ENCODE data around the gene ST8SIA1.

Gene ST8SIA1

GRCh38 chr12:22333186-22333712 is 1.3 kb downstream of the ST8SIA1 start:
- no peak overlapping the region for H3K27ac ChIP-seq
- DNase-seq (ENCODE audit: low read depth, low spot score): no peak

GRCh38 chr12:22332202-22332601 is 2.3 kb downstream of the ST8SIA1 start:
- DNase-seq (ENCODE audit: low read depth, low spot score): no peak
- H3K27ac ChIP-seq: no peak overlapping the region

GRCh38 chr12:22329621-22330020 is 4.9 kb downstream of the ST8SIA1 start:
- no peak for DNase-seq (ENCODE audit: low read depth, low spot score)
- H3K27ac ChIP-seq: no peak overlapping the region

GRCh38 chr12:22325218-22325617 is 9.3 kb downstream of the ST8SIA1 start:
- no peak overlapping the region for H3K27ac ChIP-seq
- no peak for DNase-seq (ENCODE audit: low read depth, low spot score)

DNA sequence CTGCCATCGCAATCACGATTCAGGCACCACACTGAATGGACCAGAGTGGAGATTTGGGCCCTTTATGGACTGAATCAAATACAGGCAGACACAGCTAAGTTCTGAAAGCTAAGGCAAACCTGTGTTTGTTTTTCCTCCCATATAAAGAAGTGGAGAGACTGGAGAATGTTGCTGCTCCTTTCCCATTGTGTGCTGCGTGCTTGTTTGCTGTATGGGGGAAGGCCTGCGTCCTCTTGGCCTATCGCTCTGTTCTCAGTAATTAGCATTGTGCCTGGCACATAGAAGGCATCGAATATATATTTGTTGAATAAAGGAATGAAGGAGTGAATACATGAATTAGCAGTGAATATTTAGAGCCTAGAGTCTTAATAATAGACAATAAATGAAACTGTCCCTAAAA is 12.4 kb downstream of the ST8SIA1 start:
- DNase-seq (ENCODE audit: low read depth, low spot score): no peak
- no peak overlapping the region for H3K27ac ChIP-seq

GRCh38 chr12:22321638-22322037 is 12.9 kb downstream of the ST8SIA1 start:
- no peak for DNase-seq (ENCODE audit: low read depth, low spot score)
- no peak overlapping the region for H3K27ac ChIP-seq

- no peak overlapping the region for H3K27ac ChIP-seq
- DNase-seq (ENCODE audit: low read depth, low spot score): no peak
Measured at GRCh38 chr12:22321018-22321605, 13.4 kb downstream of the ST8SIA1 start.

DNA sequence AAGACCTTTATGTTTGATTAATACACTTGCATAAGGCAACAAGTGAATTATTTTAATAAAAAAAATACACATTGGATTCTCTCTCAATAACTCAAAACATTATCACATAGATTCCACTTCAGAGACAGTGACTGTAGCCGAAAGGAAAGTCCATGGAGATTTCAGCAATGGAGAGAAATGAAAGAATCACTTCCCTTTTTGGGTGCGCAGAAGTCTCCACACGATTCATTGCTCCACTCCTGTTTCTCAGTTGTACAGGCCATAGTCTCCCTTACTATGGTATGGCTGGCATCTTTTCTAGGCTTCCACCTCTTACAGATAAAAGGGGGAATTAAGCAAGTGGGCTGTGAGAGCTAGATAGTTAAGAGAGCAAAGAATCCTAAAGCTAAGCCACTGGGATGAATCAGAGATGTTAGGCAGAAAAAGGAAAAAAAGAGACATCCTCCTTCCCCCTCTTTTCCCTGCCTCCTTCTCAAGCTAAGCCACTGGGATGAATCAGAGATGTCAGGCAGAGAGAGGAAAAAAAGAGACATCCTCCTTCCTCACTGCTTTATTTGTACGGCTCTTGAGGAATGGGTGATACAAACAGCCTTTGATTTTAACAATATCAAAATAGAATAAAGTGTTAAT is 16.3 kb downstream of the ST8SIA1 start:
- DNase-seq (ENCODE audit: low read depth, low spot score): no peak
- H3K27ac ChIP-seq: no peak overlapping the region

GRCh38 chr12:22313963-22314330 is 20.6 kb downstream of the ST8SIA1 start:
- no peak for DNase-seq (ENCODE audit: low read depth, low spot score)

GRCh38 chr12:22313286-22313962 is 21.1 kb downstream of the ST8SIA1 start:
- no peak overlapping the region for H3K27ac ChIP-seq
- DNase-seq (ENCODE audit: low read depth, low spot score): no peak

More at GRCh38 chr12:22313963-22314330, 20.6 kb downstream of the ST8SIA1 start:
- H3K27ac ChIP-seq: no peak overlapping the region

- H3K27ac ChIP-seq: no peak overlapping the region
- DNase-seq (ENCODE audit: low read depth, low spot score): peak; percentile 85
Measured at GRCh38 chr12:22312336-22312735, 22.2 kb downstream of the ST8SIA1 start.

DNA sequence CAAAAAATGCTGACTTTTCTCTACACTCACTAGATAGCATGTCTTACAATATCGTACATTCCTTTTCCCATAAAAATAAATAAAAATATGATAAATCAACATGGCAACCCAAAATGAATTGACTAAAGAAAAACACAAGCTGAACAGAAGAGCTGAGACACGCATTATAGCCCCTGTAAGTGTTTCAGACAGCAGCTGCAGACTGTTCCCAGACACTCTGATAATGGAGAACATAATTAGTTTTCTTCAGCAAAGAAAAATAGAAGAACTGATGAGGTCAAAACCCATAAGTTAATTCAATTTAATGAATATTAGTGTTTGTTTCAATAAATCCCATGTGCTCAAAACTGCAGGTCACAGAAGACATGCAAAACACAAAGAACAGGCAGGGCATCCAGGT is 23.8 kb downstream of the ST8SIA1 start:
- H3K27ac ChIP-seq: no peak overlapping the region
- DNase-seq (ENCODE audit: low read depth, low spot score): no peak

DNA sequence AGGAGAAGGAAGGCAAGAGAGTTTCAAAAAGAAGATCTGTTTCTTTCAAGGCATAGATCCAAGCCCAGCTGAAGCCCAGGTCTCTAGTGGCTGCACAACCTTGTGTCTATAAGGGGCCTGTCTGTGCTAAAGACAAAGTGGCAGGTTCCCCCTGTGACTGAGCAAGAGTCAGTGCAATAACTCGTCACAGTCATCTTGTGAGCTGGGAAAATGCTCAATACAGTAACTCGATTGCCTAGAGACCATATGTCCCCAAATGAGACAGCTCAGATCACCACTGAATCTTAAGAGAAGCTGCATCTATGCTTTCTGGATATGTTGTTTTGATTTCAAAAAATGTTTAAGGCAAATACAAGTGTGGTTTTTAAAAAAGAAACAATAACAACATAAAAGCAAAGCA is 24.2 kb downstream of the ST8SIA1 start:
- no peak for DNase-seq (ENCODE audit: low read depth, low spot score)
- no peak overlapping the region for H3K27ac ChIP-seq

GRCh38 chr12:22307811-22308210 is 26.7 kb downstream of the ST8SIA1 start:
- DNase-seq (ENCODE audit: low read depth, low spot score): no peak

GRCh38 chr12:22306311-22306710 is 28.2 kb downstream of the ST8SIA1 start:
- no peak overlapping the region for H3K27ac ChIP-seq
- no peak for DNase-seq (ENCODE audit: low read depth, low spot score)

More at GRCh38 chr12:22307811-22308210, 26.7 kb downstream of the ST8SIA1 start:
- no peak overlapping the region for H3K27ac ChIP-seq

DNA sequence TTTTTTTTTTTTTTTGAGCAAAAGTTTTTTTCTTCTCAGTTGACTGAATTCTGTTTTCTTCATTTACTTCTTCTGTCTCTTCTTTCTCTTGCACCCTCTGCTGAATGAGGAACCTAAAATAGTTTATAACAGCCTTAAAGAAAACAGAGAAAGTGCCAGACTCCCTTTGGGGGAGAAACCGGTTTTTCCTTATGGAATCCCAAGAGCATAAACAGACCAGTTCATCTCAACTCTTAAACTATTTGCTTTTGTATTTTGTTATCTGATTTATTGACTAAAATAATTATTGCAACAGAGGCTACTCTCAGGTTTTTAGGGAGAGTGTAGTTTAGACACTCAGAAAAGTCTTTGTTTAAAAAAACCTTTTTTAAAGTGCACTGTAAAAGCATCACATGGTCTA is 30.2 kb downstream of the ST8SIA1 start:
- DNase-seq (ENCODE audit: low read depth, low spot score): no peak
- no peak overlapping the region for H3K27ac ChIP-seq

GRCh38 chr12:22299294-22299912 is 35.1 kb downstream of the ST8SIA1 start:
- DNase-seq (ENCODE audit: low read depth, low spot score): no peak
- no peak overlapping the region for H3K27ac ChIP-seq

DNA sequence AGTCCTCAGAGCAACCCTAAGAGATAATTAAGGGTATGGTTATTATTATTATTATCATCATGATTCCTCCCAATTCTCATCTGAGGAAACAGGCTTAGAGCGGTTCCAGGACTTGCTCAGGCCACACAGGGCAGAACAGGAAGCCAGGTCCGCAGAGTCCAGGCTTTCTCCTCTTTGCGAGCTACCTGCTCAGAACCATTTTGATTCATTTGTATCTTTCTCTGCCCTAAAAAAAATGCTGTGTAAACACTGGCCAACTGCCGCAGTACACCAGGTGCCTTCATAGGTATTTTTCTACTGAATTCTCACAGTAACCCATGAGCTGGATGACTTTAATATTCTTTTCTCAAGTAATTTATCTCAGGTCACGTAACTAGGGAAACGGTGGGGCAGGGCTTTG is 45.3 kb downstream of the ST8SIA1 start:
- DNase-seq (ENCODE audit: low read depth, low spot score): no peak
- no peak overlapping the region for H3K27ac ChIP-seq

GRCh38 chr12:22287776-22288621 is 46.5 kb downstream of the ST8SIA1 start:
- peak; percentile 36 for DNase-seq (ENCODE audit: low read depth, low spot score)
- H3K27ac ChIP-seq: no peak overlapping the region

DNA sequence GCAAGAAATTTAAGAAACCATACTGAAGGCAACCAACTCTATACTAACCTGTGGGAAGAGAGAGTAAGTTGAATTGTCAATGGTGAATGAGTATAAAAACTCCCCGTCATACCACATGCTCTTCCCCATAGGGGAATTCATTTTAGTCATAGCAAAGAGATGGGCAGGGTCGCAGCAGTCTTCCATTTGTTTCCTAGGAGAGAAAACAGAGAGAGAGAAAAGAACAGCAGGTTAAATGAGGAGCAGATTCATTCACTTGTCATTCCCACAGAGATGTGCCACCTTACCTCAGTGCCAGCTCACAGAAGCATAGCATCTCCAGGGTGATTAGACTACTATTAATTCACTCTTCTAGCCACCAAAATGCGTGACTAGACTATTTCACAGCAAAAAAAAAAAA is 47.4 kb downstream of the ST8SIA1 start:
- H3K27ac ChIP-seq: no peak overlapping the region
- DNase-seq (ENCODE audit: low read depth, low spot score): no peak

Data from epithelial cell of prostate (primary cell).